A549 (cell line): ENCODE measurements around the gene CAMTA1.

ENCODE experiments used
- HOXB13 ChIP-seq: fragments of 250-450 bp; sonication (Bioruptor Pico); IDR thresholded peaks from 2 replicates; pipeline ENCODE4 v1.5.0; 2020; ENCODE audit warnings: low read depth, mild to moderate bottlenecking, moderate library complexity
- POLR2A ChIP-seq: IDR thresholded peaks from 2 replicates; pipeline ENCODE4 v1.6.1; 2012; ENCODE audit warnings: mild to moderate bottlenecking, low read length
- SMC3 ChIP-seq: fragments of >200 bp; sonication (Bioruptor Twin); formaldehyde crosslinking; IDR thresholded peaks from 3 replicates; pipeline ENCODE4 v1.6.1; 2018; ENCODE audit warnings: inconsistent platforms
- TF ChIP-seq, protein P1 (sequence below): fragments of >200 bp; sonication (Bioruptor Twin); formaldehyde crosslinking; IDR thresholded peaks from 3 replicates; pipeline ENCODE4 v1.5.1; 2016
- TF ChIP-seq, protein P2 (sequence below): fragments of >200 bp; sonication (Bioruptor Twin); formaldehyde crosslinking; IDR thresholded peaks from 3 replicates; pipeline ENCODE4 v1.6.1; 2016
- TF ChIP-seq, protein P3 (sequence below): IDR thresholded peaks from 2 replicates; pipeline ENCODE4 v1.6.1; 2012

DNA sequence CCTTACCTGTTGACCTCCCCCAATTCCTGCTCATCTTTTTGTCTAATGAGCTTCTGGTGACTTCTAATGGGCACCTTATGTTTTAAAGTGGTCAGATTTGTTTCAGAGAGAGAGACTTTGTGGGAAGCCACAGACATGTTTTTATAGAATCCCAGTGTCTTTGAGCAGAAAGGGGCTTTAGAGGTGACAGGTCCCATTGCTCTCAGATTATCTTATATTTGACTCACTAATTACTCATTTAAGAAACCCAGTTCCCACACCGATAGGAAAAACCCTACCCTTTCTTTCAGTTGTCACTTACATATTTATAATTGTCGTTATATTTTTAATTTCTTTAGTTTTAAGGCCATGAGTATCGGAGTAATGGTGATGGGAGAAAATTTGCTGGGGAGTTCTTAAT, 215.5 kb downstream of the CAMTA1 start:
- no peak for TF ChIP-seq SMC3
- TF ChIP-seq HOXB13 (CRISPR knock-in tag), result no peak
- TF ChIP-seq, protein P1, sequence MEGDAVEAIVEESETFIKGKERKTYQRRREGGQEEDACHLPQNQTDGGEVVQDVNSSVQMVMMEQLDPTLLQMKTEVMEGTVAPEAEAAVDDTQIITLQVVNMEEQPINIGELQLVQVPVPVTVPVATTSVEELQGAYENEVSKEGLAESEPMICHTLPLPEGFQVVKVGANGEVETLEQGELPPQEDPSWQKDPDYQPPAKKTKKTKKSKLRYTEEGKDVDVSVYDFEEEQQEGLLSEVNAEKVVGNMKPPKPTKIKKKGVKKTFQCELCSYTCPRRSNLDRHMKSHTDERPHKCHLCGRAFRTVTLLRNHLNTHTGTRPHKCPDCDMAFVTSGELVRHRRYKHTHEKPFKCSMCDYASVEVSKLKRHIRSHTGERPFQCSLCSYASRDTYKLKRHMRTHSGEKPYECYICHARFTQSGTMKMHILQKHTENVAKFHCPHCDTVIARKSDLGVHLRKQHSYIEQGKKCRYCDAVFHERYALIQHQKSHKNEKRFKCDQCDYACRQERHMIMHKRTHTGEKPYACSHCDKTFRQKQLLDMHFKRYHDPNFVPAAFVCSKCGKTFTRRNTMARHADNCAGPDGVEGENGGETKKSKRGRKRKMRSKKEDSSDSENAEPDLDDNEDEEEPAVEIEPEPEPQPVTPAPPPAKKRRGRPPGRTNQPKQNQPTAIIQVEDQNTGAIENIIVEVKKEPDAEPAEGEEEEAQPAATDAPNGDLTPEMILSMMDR, result no peak
- TF ChIP-seq, protein P2, sequence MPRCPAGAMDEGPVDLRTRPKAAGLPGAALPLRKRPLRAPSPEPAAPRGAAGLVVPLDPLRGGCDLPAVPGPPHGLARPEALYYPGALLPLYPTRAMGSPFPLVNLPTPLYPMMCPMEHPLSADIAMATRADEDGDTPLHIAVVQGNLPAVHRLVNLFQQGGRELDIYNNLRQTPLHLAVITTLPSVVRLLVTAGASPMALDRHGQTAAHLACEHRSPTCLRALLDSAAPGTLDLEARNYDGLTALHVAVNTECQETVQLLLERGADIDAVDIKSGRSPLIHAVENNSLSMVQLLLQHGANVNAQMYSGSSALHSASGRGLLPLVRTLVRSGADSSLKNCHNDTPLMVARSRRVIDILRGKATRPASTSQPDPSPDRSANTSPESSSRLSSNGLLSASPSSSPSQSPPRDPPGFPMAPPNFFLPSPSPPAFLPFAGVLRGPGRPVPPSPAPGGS, result no peak
- TF ChIP-seq POLR2A, result no peak
- TF ChIP-seq, protein P3, sequence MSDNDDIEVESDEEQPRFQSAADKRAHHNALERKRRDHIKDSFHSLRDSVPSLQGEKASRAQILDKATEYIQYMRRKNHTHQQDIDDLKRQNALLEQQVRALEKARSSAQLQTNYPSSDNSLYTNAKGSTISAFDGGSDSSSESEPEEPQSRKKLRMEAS, result no peak
